HCT116 (cell line): ENCODE results near the gene SPATA12. TPM values are rescaled to one million over a fixed set of nuclear protein-coding genes. Genes with fewer than 3 reads are reported as not detected.

ENCODE experiments used
- ATAC-seq: fragments of 200-7000 bp; cut with Tn5 transposase; 2 replicates; pipeline ENCODE4 v1.9.1; 2020; ENCODE audit warnings: mild to moderate bottlenecking, moderate library complexity
- BruUV-seq: library from RNA; stranded (reverse); fragments of 400-500 nt; replicated peaks from 2 replicates; lab custom pipeline; 2021; lab: Mats Ljungman, UMichigan
- CTCF ChIA-PET: fragments of 300-600 bp; sonication (Branson Sonifier 250); formaldehyde crosslinking; loops from one replicate; lab custom pipeline; 2021; ENCODE audit warnings: antibody characterized with exemption; lab: Charles Lee
- POLR2A ChIA-PET: fragments of 300-600, 350-600 bp; sonication (Branson Sonifier 250); formaldehyde crosslinking; loops from one replicate; lab custom pipeline; 2021; ENCODE audit warnings: antibody characterized with exemption; lab: Charles Lee
- RAD21 ChIA-PET, 2 experiments: fragments of 300-600 bp; sonication (Branson Sonifier 250); formaldehyde crosslinking; loops; one replicate each; lab custom pipeline; 2023; ENCODE audit warnings: low total read pairs in 2 of 2; ENCODE audit not compliant: uncharacterized antibody in 2 of 2, unreplicated experiment in 2 of 2, low non-redundant PET in 1 of 2; lab: Charles Lee
- DNase-seq: peaks from one replicate; pipeline ENCODE4 v3.0.0-alpha.2; 2010; ENCODE audit warnings: low read depth, low spot score
- H2AFZ ChIP-seq: fragments of 200-600 bp; shearing (Covaris generic), sonication (generic); 2 replicates; pipeline ENCODE4 v1.6.1; 2017; ENCODE audit warnings: low read depth, mixed run types, mixed read lengths, antibody characterized with exemption, low read length; ENCODE audit not compliant: poor library complexity, severe bottlenecking
- H3K27ac ChIP-seq: 2 replicates; pipeline ENCODE4 v1.5.1; 2012; ENCODE audit warnings: low read depth, low read length
- H3K27me3 ChIP-seq: fragments of 200-600 bp; sonication (generic); 2 replicates; pipeline ENCODE4 v1.6.1; 2016; ENCODE audit warnings: mixed run types, low read length, mixed read lengths; ENCODE audit not compliant: insufficient read depth
- H3K36me3 ChIP-seq, 2 experiments: fragments of 200-500 bp in 1 of 2; fragments of 200-600 bp in 1 of 2; sonication (Bioruptor generic) in 1 of 2; sonication (generic) in 1 of 2; 2 replicates each; pipeline versions ENCODE4 v1.5.1 to v1.6.1; 2014 to 2016; ENCODE audit warnings: low read length in 2 of 2, inconsistent platforms in 1 of 2, mixed read lengths in 1 of 2, mixed run types in 1 of 2; ENCODE audit not compliant: insufficient read depth in 2 of 2, control insufficient read depth in 1 of 2
- H3K4me1 ChIP-seq, 2 experiments: fragments of 200-600 bp in 1 of 2; sonication (generic) in 1 of 2; 2 replicates each; pipeline versions ENCODE4 v1.5.1 to v1.6.1; 2012 to 2017; ENCODE audit warnings: low read length in 2 of 2, inconsistent platforms in 1 of 2, mild to moderate bottlenecking in 1 of 2, mixed read lengths in 1 of 2, mixed run types in 1 of 2, moderate library complexity in 1 of 2; ENCODE audit not compliant: insufficient read depth in 2 of 2, control insufficient read depth in 1 of 2
- H3K4me2 ChIP-seq: fragments of 200-600 bp; sonication (generic); 2 replicates; pipeline ENCODE4 v1.6.1; 2017; ENCODE audit warnings: mixed run types, low read length, mixed read lengths
- H3K4me3 ChIP-seq, 2 experiments: fragments of 200-600 bp in 1 of 2; sonication (generic) in 1 of 2; replicated peaks in 1 of 2; 2 replicates each; pipeline ENCODE4 v1.5.1; 2011 to 2016; ENCODE audit warnings: low read length in 2 of 2, control low read depth in 1 of 2, low read depth in 1 of 2, mild to moderate bottlenecking in 1 of 2, mixed read lengths in 1 of 2, mixed run types in 1 of 2
- H3K79me2 ChIP-seq: fragments of 200-600 bp; sonication (generic); 2 replicates; pipeline ENCODE4 v1.6.1; 2017; ENCODE audit warnings: mild to moderate bottlenecking, mixed run types, low read length, moderate library complexity, mixed read lengths; ENCODE audit not compliant: insufficient read depth
- H3K9ac ChIP-seq: fragments of 200-600 bp; sonication (generic); 2 replicates; pipeline ENCODE4 v1.6.1; 2016; ENCODE audit warnings: low read length, mixed read lengths
- H3K9me2 ChIP-seq: fragments of 200-600 bp; sonication (generic), shearing (Covaris generic); 2 replicates; pipeline ENCODE4 v1.6.1; 2017; ENCODE audit warnings: mixed run types, mild to moderate bottlenecking, moderate library complexity; ENCODE audit not compliant: insufficient read depth
- H3K9me3 ChIP-seq, 2 experiments: fragments of 200-500 bp in 1 of 2; fragments of 200-600 bp in 1 of 2; sonication (Bioruptor generic) in 1 of 2; sonication (generic) in 1 of 2; 2 replicates each; pipeline ENCODE4 v1.6.1; 2014 to 2017; ENCODE audit warnings: low read length in 2 of 2, mixed read lengths in 2 of 2, inconsistent platforms in 1 of 2, low read depth in 1 of 2, mild to moderate bottlenecking in 1 of 2, mixed run types in 1 of 2, moderate library complexity in 1 of 2; ENCODE audit not compliant: control insufficient read depth in 1 of 2, insufficient read depth in 1 of 2
- H4K20me1 ChIP-seq: fragments of 200-600 bp; sonication (generic), shearing (Covaris generic); 2 replicates; pipeline ENCODE4 v1.6.1; 2017; ENCODE audit warnings: mixed run types, mild to moderate bottlenecking, moderate library complexity; ENCODE audit not compliant: insufficient read depth
- CBX3 ChIP-seq: IDR thresholded peaks from 2 replicates; pipeline ENCODE4 v1.6.1; 2012; ENCODE audit warnings: low read depth
- CEBPB ChIP-seq: IDR thresholded peaks from 2 replicates; pipeline ENCODE4 v1.6.1; 2012; ENCODE audit warnings: low read depth
- EZH2 ChIP-seq: fragments of 200-600 bp; sonication (generic); IDR thresholded peaks from 2 replicates; pipeline ENCODE4 v1.6.1; 2017; ENCODE audit warnings: antibody characterized with exemption, mixed run types
- JUND ChIP-seq: IDR thresholded peaks from 2 replicates; pipeline ENCODE4 v1.6.1; 2012
- SP1 ChIP-seq: IDR thresholded peaks from 2 replicates; pipeline ENCODE4 v1.6.1; 2012; ENCODE audit warnings: low read depth
- TCF7L2 ChIP-seq: IDR thresholded peaks from 2 replicates; pipeline ENCODE4 v1.7.0; 2011; ENCODE audit warnings: borderline replicate concordance, inconsistent platforms; ENCODE audit not compliant: insufficient read depth, insufficient read length; ENCODE audit errors: extremely low read depth
- YY1 ChIP-seq: IDR thresholded peaks from 2 replicates; pipeline ENCODE4 v1.6.1; 2011; ENCODE audit warnings: low read length, low read depth, moderate library complexity, mild to moderate bottlenecking; ENCODE audit not compliant: insufficient replicate concordance; ENCODE audit errors: extremely low read depth
- intact Hi-C: fragments of 100-400 bp; cut with micrococcal nuclease; formaldehyde crosslinking; loops from 2 replicates; pipeline ENCODE4 v1.10.0; 2022
- total RNA-seq: library from RNA; stranded (reverse); gene quantifications from one replicate; pipeline ENCODE4 v1.2.1, GENCODE V29; 2021; ENCODE audit not compliant: unreplicated experiment
- TF ChIP-seq, protein P1 (sequence below): IDR thresholded peaks from 2 replicates; pipeline ENCODE4 v1.6.1; 2012
- TF ChIP-seq, protein P2 (sequence below): IDR thresholded peaks from 2 replicates; pipeline ENCODE4 v1.6.1; 2011; ENCODE audit warnings: mild to moderate bottlenecking, low read length, moderate library complexity; ENCODE audit not compliant: insufficient replicate concordance; ENCODE audit errors: extremely low read depth

Gene SPATA12
- total RNA-seq, 1 experiment from 2014 or later: 0.22 TPM

DNA sequence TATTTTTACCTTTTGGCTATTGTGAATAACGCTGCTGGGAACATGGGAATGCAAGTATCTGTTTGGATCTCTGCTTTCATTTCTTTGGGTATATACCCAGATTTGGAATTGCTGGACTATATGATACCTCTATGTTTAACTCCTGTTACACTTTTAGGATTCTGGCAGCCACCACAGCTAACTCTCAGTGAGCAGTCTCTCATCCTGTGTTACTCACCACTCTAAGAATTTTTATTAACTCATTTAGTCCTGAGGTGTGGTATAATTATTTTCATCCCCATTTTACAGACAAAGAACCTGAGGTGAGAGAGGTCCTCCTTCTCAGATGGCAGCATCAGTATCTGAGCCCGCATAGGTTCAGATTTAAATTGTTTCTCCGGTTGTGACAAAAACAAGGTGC lies 1.1 kb downstream of the SPATA12 start:
- peaks cover 58 to 90% of the 10 kb centered on the region in 2 experiments for H3K4me1 ChIP-seq
- CTCF ChIA-PET: no interaction called here
- BruUV-seq: no TSS peak
- no peaks in the 10 kb centered on the region for H4K20me1 ChIP-seq
- ATAC-seq: no peak
- RAD21 ChIA-PET: no interaction called here
- no peaks in the 10 kb centered on the region for H3K27me3 ChIP-seq
- no peak for DNase-seq
- H3K9ac ChIP-seq: peak overlapping the region; percentile 64
- H3K9me2 ChIP-seq: no peaks in the 10 kb centered on the region
- peak overlapping the region in 1 of 2 experiments; percentile 54; a peak in 2 of 4 replicates for H3K4me3 ChIP-seq
- no peaks in the 10 kb centered on the region for H3K36me3 ChIP-seq
- H3K9me3 ChIP-seq: no peaks in the 10 kb centered on the region
- no peak for TF ChIP-seq JUND
- no peak for TF ChIP-seq TCF7L2
- TF ChIP-seq SP1: no peak
- no peak for TF ChIP-seq EZH2
- TF ChIP-seq YY1: no peak
- no peak overlapping the region for H2AFZ ChIP-seq
- H3K4me2 ChIP-seq: peak overlapping the region; percentile 85
- H3K79me2 ChIP-seq: peaks cover 30% of the 10 kb centered on the region
- intact Hi-C loops: loop anchor here (2.0 kb wide), 2 partner anchors 17 to 55 kb away; no protein-coding TSS in a partner anchor
- H3K27ac ChIP-seq: peak overlapping the region; percentile 81
- POLR2A ChIA-PET: no interaction called here

DNA sequence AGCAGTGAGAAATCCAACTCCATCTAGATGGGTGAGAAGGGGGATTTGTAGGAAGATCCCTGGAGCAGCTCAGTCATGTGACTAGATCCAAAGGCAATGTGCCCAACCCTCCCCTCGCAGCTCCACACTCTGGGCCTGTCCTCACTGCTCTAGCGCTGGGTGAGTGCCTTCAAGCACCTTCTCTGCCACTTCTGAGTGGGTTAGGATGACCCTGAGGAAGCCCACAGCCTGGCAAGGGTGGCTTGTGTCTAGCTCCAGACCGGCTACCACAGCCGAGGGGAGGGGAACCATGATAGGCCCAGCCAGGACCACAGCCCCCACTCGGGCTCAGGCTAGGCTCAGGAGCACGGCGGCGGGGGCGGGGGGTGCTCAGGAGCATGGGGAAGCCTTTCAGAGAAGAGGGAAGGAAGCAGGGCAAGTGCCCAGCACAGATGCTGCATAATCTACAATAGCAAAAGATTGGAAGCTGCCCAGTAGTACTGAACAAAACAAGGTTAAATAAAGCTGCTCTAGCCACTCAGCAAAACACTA lies 1.7 kb downstream of the SPATA12 start:
- ChIA-PET CTCF (no interaction called here), RAD21 (no interaction called here), POLR2A (no interaction called here)
- H3K79me2 ChIP-seq: peaks cover 33% of the 10 kb centered on the region
- H3K4me1 ChIP-seq: peaks cover 62 to 91% of the 10 kb centered on the region in 2 experiments
- no peak overlapping the region for H2AFZ ChIP-seq
- intact Hi-C loops: no loop called here
- H3K9me2 ChIP-seq: no peaks in the 10 kb centered on the region
- H3K36me3 ChIP-seq: no peaks in the 10 kb centered on the region
- ATAC-seq (no peak), DNase-seq (no peak)
- H3K4me3 ChIP-seq: peak overlapping the region in 1 of 2 experiments; percentile 54; a peak in 1 of 4 replicates
- peak overlapping the region; percentile 81 for H3K27ac ChIP-seq
- peak overlapping the region; percentile 64 for H3K9ac ChIP-seq
- H4K20me1 ChIP-seq: no peaks in the 10 kb centered on the region
- BruUV-seq: no TSS peak
- TF ChIP-seq CBX3 (no peak), CEBPB (no peak), TCF7L2 (no peak), EZH2 (no peak)
- TF ChIP-seq, protein P1, sequence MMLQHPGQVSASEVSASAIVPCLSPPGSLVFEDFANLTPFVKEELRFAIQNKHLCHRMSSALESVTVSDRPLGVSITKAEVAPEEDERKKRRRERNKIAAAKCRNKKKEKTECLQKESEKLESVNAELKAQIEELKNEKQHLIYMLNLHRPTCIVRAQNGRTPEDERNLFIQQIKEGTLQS: no peak
- TF ChIP-seq, protein P2, sequence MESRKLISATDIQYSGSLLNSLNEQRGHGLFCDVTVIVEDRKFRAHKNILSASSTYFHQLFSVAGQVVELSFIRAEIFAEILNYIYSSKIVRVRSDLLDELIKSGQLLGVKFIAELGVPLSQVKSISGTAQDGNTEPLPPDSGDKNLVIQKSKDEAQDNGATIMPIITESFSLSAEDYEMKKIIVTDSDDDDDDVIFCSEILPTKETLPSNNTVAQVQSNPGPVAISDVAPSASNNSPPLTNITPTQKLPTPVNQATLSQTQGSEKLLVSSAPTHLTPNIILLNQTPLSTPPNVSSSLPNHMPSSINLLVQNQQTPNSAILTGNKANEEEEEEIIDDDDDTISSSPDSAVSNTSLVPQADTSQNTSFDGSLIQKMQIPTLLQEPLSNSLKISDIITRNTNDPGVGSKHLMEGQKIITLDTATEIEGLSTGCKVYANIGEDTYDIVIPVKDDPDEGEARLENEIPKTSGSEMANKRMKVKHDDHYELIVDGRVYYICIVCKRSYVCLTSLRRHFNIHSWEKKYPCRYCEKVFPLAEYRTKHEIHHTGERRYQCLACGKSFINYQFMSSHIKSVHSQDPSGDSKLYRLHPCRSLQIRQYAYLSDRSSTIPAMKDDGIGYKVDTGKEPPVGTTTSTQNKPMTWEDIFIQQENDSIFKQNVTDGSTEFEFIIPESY: no peak
- H3K9me3 ChIP-seq: no peaks in the 10 kb centered on the region
- H3K4me2 ChIP-seq: peak overlapping the region; percentile 85
- no peaks in the 10 kb centered on the region for H3K27me3 ChIP-seq
